BJ (cell line): Measurements from ENCODE around the gene ATP8A1. TPM values are rescaled to one million over a fixed set of nuclear protein-coding genes. Genes with fewer than 3 reads are reported as not detected.
A peak's percentile ranks its signal among the peaks of the same experiment; 100 is the strongest.

Experiments used
- CTCF ChIA-PET: fragments of 350-600 bp; formaldehyde crosslinking; extraction: SDS; loops from one replicate; lab custom pipeline; 2021; ENCODE audit warnings: antibody characterized with exemption, inconsistent platforms; lab: Yijun Ruan, JAX
- POLR2A ChIA-PET: fragments of 300-600 bp; sonication (Branson Sonifier 250); formaldehyde crosslinking; extraction: SDS; loops from one replicate; lab custom pipeline; 2021; ENCODE audit warnings: antibody characterized with exemption; lab: Charles Lee
- DNase-seq: peaks from one replicate; pipeline ENCODE4 v3.0.0-alpha.2; 2011; ENCODE audit warnings: low read depth
- H3K27me3 ChIP-seq: 2 replicates; pipeline ENCODE4 v1.6.0; 2011; ENCODE audit warnings: low read length; ENCODE audit not compliant: control insufficient read depth, insufficient read depth
- H3K36me3 ChIP-seq: 2 replicates; pipeline ENCODE4 v1.5.1; 2011; ENCODE audit warnings: low read length; ENCODE audit not compliant: control insufficient read depth, insufficient read depth
- H3K4me3 ChIP-seq: 2 replicates; pipeline ENCODE4 v1.5.1; 2011; ENCODE audit warnings: low read depth, mild to moderate bottlenecking, control low read depth, low read length
- CTCF ChIP-seq: IDR thresholded peaks from 2 replicates; pipeline ENCODE4 v1.5.1; 2011; ENCODE audit warnings: low read depth, mild to moderate bottlenecking, control low read depth, inconsistent platforms, low read length, moderate library complexity; ENCODE audit not compliant: insufficient read depth
- polyA plus RNA-seq: library from polyadenylated mRNA; depleted of rRNA; stranded (reverse); fragments of >200 nt; gene quantifications from 2 replicates; pipeline ENCODE4 v1.2.3, GENCODE V29; 2011

ATP8A1 gene
- polyA plus RNA-seq, 1 experiment: 0.02 TPM

- POLR2A ChIA-PET: no interaction called here
- Histone ChIP-seq H3K36me3 (no peaks in the 10 kb centered on the region), H3K4me3 (no peak overlapping the region), H3K27me3 (no peaks in the 10 kb centered on the region)
- TF ChIP-seq CTCF: no peak
- no peak for DNase-seq
- CTCF ChIA-PET: no interaction called here
Observed at GRCh38 chr4:42672359-42673081, 15.6 kb upstream of the ATP8A1 start.

GRCh38 chr4:42671431-42672194 is 14.7 kb upstream of the ATP8A1 start:
- ChIA-PET CTCF (no interaction called here), POLR2A (no interaction called here)

GRCh38 chr4:42658261-42658660 is 1.4 kb upstream of the ATP8A1 start:
- ChIA-PET CTCF (no interaction called here), POLR2A (no interaction called here)

More at GRCh38 chr4:42671431-42672194, 14.7 kb upstream of the ATP8A1 start:
- H3K27me3 ChIP-seq: no peaks in the 10 kb centered on the region
- H3K4me3 ChIP-seq: no peak overlapping the region
- TF ChIP-seq CTCF: no peak
- DNase-seq: no peak
- no peaks in the 10 kb centered on the region for H3K36me3 ChIP-seq

GRCh38 chr4:42656679-42656943 is 294 bp downstream of the ATP8A1 start:
- Histone ChIP-seq H3K27me3 (no peaks in the 10 kb centered on the region), H3K36me3 (no peaks in the 10 kb centered on the region), H3K4me3 (peak overlapping the region; percentile 59)
- POLR2A ChIA-PET: interaction anchor here (0.6 kb wide), 2 partner anchors 47 to 331 kb away, joined by 3 to 6 read pairs; no protein-coding TSS in a partner anchor
- CTCF ChIA-PET: interaction anchor here (0.6 to 1.2 kb wide), 3 partner anchors 14 to 22 kb away, joined by 3 to 4 read pairs (median 3); no protein-coding TSS in a partner anchor
- TF ChIP-seq CTCF: no peak
- no peak for DNase-seq

More at GRCh38 chr4:42658261-42658660, 1.4 kb upstream of the ATP8A1 start:
- TF ChIP-seq CTCF: no peak
- no peak for DNase-seq
- Histone ChIP-seq H3K4me3 (no peak overlapping the region), H3K27me3 (no peaks in the 10 kb centered on the region), H3K36me3 (no peaks in the 10 kb centered on the region)
